GM19099 (cell line): Measurements from ENCODE around the gene OR6B1.

ENCODE experiments used
- POLR2A ChIP-seq: IDR thresholded peaks from 3 replicates; pipeline ENCODE4 v1.6.1; 2011; ENCODE audit warnings: low read depth; ENCODE audit not compliant: insufficient read length; ENCODE audit errors: extremely low read depth

The OR6B1 gene

DNA sequence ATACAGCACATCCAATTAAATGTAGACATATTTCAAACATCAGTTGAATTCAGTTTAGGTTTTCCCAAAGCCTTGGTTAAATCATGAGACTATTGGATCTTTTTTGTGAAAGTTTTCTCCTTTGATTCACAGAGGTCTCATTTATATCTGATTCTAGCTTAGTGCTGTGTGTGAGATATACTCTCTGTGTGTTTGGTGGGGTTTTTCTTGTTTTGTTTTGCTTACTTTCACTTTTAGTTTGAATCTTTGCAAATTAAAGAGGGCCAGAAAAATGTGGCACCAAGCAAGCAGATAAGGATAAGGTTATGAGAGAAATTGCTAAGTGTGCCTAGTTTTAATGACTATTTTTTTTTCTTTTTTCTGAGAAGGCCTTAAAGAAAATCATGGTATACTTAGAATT, 12.6 kb upstream of the OR6B1 start:
- no peak for TF ChIP-seq POLR2A

DNA sequence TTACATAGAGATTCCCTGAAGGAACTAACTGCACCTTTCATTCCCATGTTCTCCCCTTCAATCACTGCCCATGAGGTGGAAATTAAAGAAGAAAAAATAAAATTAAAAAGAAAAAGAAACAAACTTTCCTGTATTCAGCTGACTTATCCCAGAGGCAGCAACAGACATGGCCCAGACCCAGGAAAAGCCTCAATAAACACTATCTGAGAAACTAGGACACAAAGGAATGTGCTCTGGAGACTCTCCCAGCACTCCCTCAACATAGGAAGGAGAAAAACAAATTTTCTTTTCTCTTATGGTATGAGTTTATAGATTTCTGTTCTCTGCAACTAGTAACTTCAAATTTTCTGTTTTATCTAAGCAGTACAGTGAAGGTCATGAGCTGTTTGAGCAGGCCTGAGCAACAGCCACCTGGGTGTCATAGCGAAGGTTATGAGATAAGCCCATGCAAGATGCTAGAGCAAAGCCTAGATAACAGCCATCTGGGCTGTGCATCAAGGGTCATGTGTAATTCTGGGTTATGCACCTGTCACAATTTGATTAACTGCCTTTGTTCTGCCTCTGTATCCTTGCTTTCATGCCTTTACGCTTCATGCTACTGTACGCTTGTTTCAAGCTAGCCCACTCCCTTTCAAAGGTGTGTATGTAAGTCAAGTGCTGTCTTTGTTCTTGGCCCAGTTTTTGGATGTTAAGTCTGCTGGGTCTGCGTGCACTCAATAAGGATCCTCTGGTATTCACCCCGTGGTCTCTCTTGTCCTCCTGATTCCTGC, 11.0 kb upstream of the OR6B1 start:
- TF ChIP-seq POLR2A: no peak

DNA sequence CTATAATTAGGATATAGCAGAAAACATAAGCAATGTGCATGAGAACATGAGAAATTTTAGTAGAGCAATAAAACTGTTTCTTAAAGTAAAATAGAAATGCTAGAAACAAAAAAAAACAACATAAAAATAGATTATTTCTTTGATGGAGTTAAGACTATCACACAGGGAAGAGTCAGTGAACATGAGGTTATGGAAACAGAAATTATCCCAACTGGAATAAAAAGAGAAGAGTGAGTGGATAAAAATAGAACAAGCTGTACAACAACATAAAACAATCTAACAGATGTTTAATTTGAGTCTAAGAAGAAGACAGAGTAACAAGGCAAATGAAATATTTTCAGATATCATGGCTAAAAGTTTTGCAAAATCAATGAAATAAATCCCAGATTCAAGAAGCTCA, 7.5 kb upstream of the OR6B1 start:
- no peak for TF ChIP-seq POLR2A

DNA sequence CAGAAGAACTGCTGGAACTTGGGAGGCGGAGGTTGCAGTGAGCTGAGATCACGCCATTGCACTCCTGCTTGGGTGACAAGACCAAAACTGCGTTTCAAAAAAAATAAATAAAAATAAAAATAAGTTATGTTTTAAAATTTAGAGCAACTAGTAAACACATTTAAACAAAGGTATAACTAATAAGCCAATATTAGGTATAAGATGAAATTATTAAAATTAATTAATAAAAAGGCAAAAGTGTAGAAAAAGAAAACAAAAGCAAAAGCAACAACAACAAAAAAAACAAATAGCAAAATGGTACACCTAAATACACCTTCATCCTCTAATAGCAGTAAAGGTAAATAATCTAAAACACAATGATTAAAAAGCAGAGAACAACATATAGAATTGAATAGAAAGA, 6.2 kb upstream of the OR6B1 start:
- TF ChIP-seq POLR2A: no peak

DNA sequence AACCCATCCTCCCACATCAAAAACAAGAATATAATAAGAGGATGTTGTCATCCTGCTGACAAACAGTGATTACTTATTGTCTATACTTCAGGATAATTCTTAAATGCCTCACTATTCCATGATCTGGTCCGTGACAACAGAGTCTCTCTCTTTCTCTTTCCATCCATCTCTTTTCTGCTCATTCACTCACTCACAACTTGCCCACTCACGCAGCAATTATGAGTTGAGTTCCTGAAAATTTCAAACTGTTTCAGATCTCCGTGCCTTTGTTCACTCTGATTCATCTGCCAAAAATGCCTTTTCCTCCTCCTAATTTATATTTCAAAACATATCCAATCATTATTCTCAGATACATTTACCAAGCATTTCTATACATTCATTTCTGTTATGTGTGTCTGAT, 1.4 kb downstream of the OR6B1 start:
- no peak for TF ChIP-seq POLR2A

DNA sequence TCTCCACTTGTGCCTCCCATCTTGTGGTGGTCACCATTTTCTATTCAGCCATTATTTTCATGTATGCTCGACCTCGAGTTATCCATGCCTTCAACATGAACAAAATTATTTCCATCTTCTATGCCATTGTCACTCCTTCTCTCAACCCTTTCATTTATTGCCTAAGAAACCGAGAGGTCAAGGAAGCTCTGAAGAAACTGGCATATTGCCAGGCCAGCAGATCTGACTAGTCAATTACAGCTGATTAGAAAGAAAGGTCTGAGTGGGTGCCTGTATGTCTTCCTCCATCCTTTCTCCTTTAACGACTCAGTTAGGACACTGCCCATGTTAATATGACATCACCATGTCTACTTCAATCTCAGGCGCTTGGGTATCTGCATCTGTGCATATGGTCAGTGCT, 4.6 kb downstream of the OR6B1 start:
- no peak for TF ChIP-seq POLR2A

DNA sequence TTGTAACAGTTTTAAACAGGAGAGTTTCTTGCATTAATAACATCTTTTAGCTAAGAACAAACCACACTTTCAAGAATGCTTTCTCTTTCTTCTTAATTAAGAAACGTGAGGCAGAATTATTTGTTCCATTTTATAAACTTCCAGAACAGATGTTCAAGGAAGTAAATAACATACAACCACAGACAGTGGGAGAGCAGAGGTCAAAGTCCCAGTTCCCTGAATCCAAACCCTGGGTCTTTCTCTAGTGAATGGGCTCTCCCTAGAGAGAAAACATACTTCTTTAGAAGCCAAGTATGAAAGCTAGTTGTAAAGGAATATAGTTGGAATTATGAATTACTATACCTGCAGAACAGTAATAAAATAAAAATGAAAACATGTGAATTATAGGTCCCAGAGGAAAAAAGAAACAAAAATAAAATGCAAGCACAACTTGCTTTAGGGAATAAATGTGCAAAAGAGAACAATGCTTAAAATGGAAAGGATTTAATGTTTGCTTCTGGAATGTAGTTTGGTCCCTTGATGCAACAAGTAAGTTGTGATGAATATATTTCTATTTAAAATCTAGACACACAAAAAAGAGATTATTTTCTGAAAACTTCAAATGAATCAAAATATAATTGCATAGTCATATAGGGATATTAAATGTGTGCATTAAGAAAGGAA, 6.0 kb downstream of the OR6B1 start:
- no peak for TF ChIP-seq POLR2A

DNA sequence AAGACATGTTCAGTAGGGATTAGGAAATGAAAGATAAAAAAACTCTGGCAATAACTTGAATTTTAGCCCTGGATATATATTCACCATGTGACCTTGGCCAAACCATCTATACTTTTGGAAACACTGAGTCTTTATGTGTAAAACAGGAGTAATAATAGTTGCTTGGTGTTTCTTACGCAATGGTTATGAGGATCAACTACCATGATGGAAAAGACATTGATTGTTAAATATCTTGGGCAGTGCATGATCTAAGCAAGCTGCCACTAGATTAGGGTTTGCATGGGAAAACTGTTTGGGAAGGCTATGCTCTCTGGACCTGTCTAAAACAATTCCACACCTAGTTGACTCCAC, 6.5 kb downstream of the OR6B1 start:
- no peak for TF ChIP-seq POLR2A

DNA sequence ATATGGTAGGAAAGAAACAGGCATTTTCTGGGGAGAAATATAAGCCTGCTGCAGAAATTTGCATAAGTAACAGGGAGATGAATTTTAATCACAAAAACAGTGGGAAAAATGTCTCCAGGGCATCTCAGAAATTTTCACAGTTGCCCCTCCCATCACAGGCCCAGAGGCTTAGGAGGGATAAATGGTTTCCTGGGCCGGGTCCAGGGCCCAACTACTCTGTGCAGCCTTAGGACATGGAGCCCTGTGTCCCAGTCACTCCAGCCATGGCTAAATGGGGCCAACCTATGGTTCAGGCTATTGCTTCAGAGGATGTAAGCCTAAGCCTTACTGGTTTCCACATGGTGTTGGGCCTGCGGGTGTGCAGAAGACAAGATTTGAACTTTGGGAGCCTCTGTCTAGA, 9.2 kb downstream of the OR6B1 start:
- TF ChIP-seq POLR2A: no peak

DNA sequence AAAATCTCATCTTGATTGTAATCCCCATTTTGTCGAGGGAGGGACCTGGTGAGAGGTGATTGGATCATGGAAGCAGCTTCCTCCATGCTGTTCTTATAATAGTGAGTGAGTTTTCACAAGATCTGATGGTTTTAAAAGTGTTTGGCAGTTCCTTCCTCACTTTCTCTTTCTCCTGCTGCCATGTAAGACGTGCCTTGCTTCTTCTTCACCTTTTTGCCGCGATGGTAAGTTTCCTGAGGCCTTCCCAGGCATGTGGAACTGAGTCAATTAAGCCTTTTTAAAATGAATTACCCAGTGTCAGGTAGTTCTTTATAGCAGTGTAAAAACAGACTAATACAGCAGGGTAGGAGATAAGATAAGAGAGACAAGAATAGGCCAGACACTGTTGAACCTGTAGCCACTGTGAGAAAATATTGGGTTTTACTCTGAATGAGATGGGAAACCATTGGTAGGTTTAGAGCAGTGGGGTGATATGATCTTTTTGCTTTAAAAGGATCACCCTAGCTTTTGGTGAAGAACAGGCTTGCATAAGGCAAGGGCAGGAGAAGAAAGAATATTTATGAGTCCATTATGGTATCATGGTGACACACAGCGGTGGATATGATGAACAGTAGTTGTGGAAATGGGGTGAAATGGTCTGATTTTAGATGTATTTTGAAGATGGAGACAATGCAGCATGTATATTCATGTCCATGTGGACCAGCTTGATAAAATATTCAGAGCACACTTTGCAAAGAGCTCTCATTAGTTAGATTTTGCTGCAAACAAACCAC, 11.5 kb downstream of the OR6B1 start:
- TF ChIP-seq POLR2A: no peak

DNA sequence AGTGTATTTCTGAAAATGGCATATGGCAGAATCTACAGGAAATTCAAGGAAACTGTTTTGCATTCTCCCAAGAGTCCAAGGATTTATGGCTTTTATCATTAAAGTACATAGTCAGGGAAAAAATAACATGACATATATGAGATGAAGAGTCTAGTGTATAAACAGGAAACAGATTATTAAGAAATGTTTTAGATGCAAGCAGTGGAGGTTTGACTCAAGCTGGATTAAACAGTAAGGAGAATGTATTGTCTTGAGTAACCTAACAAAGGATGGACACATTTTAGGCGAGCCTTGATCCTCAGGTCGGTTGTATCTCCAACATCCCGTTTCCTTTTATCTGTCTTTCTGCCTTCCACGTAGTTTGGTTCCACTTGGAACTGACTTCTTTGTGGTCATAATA, 17.9 kb downstream of the OR6B1 start:
- no peak for TF ChIP-seq POLR2A

DNA sequence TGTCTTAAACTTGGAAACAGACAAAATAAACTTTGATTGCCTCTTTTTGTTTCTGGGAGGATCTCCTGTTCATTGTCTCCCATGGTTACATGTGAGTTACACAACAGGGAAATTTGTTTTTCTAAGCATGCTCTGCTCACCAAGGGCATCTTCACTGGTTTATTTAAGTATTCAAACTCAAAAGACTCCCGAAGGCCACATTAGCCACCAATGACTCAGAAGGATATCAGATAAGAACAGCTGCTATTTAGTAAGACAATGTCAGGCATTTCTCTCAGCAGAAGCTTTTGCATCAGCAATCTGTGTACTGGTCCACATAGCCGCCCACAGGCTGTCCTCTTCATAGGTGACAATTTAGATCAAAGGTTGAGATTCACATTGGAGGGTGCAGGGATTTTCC, 19.3 kb downstream of the OR6B1 start:
- no peak for TF ChIP-seq POLR2A

DNA sequence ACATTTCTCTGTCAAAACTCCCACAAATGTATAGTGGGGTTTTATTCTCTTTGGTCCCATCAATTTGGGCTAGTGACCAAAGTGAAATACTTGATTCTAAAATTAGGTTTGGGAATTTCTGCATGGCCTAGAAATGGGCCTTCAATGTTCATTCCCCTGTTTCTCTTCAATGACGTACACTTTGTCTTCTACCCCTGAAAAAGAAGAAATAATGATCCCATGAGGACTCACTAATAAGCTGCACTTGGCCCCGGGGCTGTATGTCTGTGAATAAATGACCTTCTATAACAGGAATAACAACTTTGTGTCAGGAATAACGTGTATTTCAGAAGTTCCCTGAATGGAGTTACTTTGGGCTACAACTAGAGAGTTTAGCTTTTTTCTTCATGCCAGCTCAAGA, 20.2 kb downstream of the OR6B1 start:
- TF ChIP-seq POLR2A: no peak

DNA sequence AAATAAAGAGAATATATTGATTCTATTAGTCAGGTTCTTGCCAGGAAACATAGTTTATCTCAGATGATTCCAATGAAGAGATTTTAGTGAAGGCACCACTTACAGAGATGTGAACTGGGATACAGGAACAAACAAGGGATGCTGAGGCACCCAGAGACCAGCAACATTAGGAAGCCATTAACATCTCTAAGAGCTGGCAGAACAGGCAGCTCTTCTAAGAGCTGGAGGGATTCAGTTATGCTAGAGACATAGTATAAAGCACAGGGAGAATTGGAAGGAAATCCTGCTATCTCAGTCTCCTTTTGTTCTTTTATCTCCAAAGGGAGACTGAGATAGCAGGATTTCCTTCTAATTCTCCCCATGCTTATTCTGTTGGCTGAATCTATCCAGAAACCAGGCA, 22.0 kb downstream of the OR6B1 start:
- TF ChIP-seq POLR2A: no peak

DNA sequence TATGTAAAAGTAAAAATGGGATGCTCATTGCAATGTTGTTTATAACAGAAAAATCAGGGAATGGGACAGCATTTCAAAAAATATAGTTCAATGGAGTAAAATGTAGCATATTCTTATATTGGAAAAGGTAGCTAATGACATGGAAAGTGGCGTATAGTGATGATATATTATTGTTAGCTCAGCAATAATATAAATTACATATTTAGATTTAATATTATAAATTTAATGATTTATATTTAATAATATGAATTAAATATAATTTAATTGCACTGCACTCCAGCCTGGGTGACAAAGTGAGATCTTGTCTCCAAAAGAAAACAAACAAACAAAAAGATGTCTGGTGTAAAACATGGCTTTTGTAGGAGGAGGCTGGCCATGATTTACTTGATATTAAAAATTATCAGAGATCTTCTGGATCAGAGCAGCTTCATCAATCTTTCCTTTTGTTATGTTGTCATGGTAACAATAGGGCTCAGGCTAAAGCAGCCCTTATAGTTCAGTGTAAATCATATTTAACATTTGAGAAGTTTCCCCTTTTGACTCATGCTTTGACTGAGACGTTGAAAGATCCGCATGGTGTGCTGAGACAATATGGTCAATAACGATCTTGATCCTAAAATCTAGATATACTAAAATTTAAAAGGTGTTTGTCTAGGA, 23.2 kb downstream of the OR6B1 start:
- TF ChIP-seq POLR2A: no peak
